ENCODE measurements around the gene PIK3R2.

The PIK3R2 gene

GRCh38 chr19:18158467-18158866, 5.5 kb downstream of the PIK3R2 start:
- TF ChIP-seq RAD21 (IDR thresholded peaks at IDR 0.05; ENCODE audit: low read depth) (no peak), CREB1 (IDR thresholded peaks at IDR 0.05; ENCODE audit: low read depth) (no peak), TAF1 (IDR thresholded peaks at IDR 0.05; ENCODE audit: low read depth) (no peak), NFIC (IDR thresholded peaks at IDR 0.05) (no peak), EGR1 (IDR thresholded peaks at IDR 0.05) (no peak), EP300 (IDR thresholded peaks at IDR 0.05; ENCODE audit: borderline replicate concordance) (no peak), REST (IDR thresholded peaks at IDR 0.05; ENCODE audit: low read depth) (no peak), CEBPB (IDR thresholded peaks at IDR 0.05) (no peak), YY1 (IDR thresholded peaks at IDR 0.05; ENCODE audit: low read depth) (no peak), FOXM1 (IDR thresholded peaks at IDR 0.05; ENCODE audit: borderline replicate concordance, low read depth) (no peak), TEAD4 (IDR thresholded peaks at IDR 0.05) (no peak), TCF12 (IDR thresholded peaks at IDR 0.05; ENCODE audit: low read depth) (no peak), USF1 (IDR thresholded peaks at IDR 0.05) (no peak), ZBTB7A (IDR thresholded peaks at IDR 0.05; ENCODE audit: low read depth) (no peak)
- TF ChIP-seq, protein P1, sequence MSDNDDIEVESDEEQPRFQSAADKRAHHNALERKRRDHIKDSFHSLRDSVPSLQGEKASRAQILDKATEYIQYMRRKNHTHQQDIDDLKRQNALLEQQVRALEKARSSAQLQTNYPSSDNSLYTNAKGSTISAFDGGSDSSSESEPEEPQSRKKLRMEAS (IDR thresholded peaks at IDR 0.05) = no peak

GRCh38 chr19:18159810-18160209, 6.8 kb downstream of the PIK3R2 start:
- no peak for TF ChIP-seq REST (IDR thresholded peaks at IDR 0.05; ENCODE audit: low read depth)
- TF ChIP-seq, protein P1 (IDR thresholded peaks at IDR 0.05) = no peak
- TF ChIP-seq ZBTB7A (IDR thresholded peaks at IDR 0.05; ENCODE audit: low read depth) = no peak
- no peak for TF ChIP-seq CREB1 (IDR thresholded peaks at IDR 0.05; ENCODE audit: low read depth)
- TF ChIP-seq EGR1 (IDR thresholded peaks at IDR 0.05) = no peak
- no peak for TF ChIP-seq RAD21 (IDR thresholded peaks at IDR 0.05; ENCODE audit: low read depth)

DNA sequence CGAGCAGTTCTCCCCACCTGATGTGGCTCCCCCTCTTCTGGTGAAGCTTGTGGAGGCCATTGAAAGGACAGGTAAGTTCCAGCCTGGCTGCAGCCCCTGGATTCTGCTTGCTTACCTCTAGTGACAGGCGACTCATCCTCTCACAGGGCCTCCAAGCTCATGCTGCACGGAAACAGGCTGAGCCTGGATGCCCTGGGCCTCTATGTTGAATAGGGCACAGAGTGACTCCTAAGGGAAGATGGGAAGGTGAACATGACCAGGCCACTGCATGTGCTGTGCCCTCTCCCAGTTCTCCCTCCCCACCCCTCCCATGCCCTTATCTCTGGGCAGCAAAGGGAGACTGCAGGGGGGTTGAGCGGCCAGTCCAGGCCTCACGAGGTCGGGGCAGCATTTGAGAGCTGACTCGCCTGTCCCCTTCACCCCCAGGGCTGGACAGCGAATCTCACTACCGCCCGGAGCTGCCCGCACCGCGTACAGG, 7.6 kb downstream of the PIK3R2 start:
- TF ChIP-seq TCF12 (IDR thresholded peaks at IDR 0.05; ENCODE audit: low read depth) (no peak), REST (IDR thresholded peaks at IDR 0.05; ENCODE audit: low read depth) (peak; percentile 23; the same call in 1 of the 2 replicates)

GRCh38 chr19:18160971-18161635, 8.1 kb downstream of the PIK3R2 start:
- TF ChIP-seq RAD21 (IDR thresholded peaks at IDR 0.05; ENCODE audit: low read depth) (peak; percentile 14; the same call in 1 of the 2 replicates), TEAD4 (IDR thresholded peaks at IDR 0.05) (no peak), REST (IDR thresholded peaks at IDR 0.05; ENCODE audit: low read depth) (no peak), ZBTB7A (IDR thresholded peaks at IDR 0.05; ENCODE audit: low read depth) (no peak; the same call in 1 of the 2 replicates), EP300 (IDR thresholded peaks at IDR 0.05; ENCODE audit: borderline replicate concordance) (no peak), CREB1 (IDR thresholded peaks at IDR 0.05; ENCODE audit: low read depth) (no peak), YY1 (IDR thresholded peaks at IDR 0.05; ENCODE audit: low read depth) (no peak), TAF1 (IDR thresholded peaks at IDR 0.05; ENCODE audit: low read depth) (no peak), FOXM1 (IDR thresholded peaks at IDR 0.05; ENCODE audit: borderline replicate concordance, low read depth) (no peak)
- TF ChIP-seq, protein P1 (IDR thresholded peaks at IDR 0.05) = peak; percentile 67
